HG03159 (cell line): ENCODE results near the gene ERGIC1.
A peak's percentile ranks its signal among the peaks of the same experiment; 100 is the strongest.
"Not testable (repeated sequence)": the region's sequence is repeated elsewhere in the genome, so short reads cannot be mapped to it uniquely, and the experiment has no call there.

Experiments used
- ATAC-seq: cut with Tn5 transposase; IDR thresholded peaks from one replicate; pipeline ENCODE4 v1.9.1; 2021; ENCODE audit warnings: mild to moderate bottlenecking, moderate library complexity; ENCODE audit not compliant: unreplicated experiment

Gene ERGIC1

DNA sequence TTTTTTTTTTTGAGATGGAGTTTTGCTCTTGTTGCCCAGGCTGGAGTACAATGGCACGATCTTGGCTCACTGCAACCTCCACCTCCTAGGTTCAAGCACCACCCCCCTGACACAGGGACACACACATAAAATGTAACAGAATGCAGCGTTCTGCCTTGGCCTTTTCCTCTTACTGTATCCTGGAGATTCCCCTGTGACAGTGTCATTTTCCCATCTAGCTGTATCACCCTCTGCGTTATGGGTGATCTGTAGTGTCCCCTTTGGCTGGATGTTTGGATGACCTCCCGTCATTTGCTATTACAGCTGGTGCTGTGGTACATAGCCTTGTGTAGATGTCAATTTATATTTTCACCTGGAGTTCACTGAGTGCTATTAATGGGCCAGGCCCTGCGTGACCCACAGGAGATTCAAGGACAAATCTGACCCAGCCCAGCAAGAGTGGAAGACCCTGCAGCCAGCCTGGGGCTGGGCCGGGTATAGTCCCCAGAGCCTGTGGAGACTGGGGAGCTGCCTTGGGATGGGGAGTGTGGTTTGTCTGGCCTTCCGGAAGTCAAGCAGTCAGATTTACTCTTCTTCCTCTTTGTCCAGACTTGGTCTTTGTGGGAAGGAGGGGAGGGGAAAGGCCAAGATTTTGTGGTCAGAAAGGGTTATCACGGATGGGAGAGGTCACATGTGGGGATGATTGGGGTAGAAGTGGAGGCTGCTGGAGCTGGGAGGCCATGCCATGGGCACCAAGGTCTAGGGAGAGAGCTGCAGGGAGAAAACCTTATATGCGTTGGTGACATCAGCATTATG is 43.6 kb downstream of the ERGIC1 start:
- ATAC-seq, result no peak

DNA sequence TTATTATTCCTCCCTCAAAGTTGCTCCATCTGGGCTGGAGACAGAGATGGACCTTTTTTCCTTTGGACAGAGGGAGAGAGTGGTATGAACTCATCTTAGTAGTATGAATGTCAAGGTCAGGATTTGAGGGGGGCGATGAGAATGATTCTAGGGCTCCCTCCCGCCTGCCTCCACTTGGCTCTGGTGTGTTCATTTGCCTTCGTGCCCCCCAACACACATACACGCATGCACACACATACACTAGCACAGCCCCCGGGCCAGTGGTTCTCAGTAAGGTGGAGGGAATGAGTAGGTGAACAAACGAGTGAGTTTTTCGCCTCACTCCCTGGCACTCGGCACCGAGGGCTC is 44.5 kb downstream of the ERGIC1 start:
- ATAC-seq, result no peak

DNA sequence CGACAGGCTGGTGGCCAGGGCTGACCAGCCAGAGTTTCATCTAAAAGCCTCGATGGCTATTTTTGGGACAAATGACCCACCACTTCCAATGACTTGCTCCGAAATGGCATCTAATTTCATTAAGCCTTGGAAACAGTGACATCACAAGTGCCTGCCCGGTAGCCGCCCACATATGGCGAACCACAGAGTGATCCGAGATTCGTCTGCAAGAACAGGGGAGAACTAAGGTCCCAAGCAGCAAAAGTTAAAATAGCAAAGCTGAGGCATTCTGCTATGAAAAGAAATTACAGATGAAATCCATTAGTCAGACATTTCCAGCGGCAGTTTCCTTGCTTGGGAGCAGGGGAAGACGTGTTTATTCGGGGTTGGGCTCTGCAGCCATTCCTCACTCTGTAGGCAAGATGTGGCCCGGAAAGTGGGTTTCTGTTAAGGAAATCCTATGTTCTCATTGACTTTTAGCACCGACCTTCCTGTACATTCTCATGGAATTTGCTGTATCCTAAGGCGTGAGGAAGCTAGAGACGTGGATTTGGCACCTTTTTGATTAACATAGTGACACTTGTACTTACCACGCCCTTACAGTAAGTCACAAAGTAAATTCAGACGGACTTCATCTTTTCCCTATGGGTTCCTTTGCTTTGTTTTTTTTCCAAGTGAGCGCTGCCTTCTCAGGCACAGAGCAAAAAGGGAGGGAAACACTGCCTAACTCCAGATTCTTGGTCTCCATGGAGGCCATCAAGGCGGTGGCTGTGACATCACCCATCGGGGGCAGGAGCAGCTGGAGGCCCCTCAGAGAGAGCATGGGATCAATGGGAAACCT is 45.1 kb downstream of the ERGIC1 start:
- no peak for ATAC-seq

GRCh38 chr5:172881691-172882370 is 47.8 kb downstream of the ERGIC1 start:
- peak; percentile 79 for ATAC-seq

DNA sequence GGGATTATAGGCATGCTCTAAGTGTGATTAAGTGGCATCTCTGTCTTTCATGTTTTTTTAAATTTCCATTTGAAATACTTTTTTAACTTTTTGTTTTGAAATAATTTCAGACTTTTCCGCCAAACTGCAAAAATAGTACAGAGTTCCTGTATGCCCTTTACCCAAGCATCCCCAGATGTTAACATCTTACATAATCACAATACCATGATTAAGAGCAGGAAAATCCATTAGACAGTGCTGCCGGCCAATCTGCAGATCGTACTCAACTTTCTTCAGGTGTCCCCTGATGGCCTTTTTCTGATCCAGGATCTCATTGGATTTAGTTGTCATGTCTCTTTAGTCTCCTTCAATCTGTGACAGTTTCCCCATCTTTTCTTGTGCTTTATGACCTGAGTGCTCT is 49.0 kb downstream of the ERGIC1 start:
- no peak for ATAC-seq

DNA sequence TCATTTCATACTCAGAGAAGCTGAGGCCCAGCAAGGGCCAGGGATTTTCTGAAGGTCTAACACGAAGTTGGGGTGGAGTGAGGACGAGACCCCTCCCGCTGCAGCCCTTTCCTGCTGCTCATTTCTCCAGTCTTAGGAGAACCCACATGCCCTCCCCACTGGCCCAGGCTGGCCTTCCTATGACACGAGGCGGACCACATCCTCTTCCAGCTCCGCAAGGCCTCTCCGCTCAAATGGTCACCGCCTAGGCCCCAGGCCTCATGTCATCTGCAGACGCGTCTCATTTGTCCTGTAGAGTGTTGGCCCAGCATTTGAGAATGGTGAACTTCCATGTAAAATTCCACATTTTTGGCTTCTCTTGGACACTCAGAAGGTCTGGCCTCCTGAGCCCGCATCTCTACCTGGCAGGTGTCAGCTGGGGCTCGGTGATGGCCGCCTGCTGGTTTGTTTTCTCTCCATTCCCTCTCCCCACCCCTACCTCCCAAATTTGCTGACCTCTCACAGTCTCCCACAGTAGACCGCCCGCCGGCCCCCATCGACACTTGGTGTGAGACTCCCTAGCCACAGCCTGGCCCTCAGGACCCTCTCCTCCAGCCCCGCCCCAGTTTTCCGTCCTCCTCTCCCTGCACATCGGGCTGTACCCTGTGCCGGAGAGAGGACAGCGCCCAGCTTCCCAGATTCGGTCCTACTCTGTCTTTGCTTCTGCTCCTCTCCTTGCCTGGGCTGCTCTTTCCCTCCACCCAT is 51.7 kb downstream of the ERGIC1 start:
- ATAC-seq, result no peak

DNA sequence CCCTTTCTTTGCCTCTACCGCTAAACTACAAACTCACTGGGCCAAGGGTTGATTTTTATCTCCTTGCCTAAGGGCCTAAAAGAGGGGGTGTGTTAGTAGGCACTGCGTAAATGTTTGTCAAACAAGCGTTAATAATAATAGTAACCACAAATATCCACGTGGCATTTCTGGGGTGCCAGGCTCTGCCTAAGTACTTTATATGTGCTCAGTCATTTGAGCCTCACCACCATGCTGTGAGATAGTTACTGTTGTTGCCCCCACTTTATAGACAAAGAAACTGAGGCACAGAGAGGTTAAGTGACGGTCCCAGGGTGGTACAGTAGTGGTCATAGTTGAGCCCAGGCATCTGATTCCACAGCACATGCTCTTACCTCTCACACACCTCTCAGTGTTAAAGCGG is 52.4 kb downstream of the ERGIC1 start:
- ATAC-seq, result no peak

DNA sequence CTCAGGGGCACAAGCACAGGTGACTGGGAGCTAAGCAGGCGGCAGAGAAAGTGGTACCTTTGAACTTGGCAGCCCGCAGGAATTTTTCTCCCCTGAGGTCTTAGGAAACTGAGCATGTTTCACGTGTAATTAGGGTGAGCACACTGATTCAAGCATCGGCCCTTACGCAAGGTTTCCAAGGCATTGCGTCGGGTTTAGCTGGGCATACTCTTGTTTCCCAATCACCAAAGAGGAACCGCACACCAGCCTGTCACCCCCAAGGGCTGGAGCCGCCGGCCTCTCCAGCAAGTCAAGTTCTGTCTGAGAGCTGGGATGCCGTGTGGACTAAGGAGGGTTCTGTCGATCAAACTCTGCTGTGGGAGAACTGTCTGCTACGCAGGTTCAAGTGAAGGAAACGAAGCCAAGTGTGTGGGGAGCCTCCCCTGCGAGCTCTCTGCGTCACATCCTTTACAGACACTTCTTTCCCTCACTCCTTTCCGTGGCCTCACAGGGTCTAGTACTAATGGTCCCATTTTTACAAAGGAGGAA is 53.0 kb downstream of the ERGIC1 start:
- no peak for ATAC-seq

DNA sequence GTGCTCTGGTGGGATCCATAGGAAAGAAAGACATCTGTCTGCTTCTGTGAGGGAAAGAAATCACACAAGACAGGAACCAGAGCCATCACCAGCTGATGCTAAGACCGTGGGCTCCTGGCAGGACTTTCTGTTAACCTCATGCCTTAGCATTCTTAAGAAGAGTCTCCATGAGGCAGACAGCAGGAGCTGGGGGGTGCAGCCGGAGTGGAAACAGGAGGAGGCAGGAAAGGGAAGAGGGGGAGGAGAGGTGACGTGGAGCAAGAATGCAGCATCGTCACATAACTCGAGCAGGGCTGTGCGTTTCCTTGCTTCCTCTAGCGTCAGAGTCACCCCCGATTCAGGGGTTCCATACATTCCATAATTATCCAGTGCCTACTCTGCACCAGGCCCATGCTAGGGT is 53.6 kb downstream of the ERGIC1 start:
- no peak for ATAC-seq

- ATAC-seq, result no peak
Measured at GRCh38 chr5:172890659-172891058, 56.6 kb downstream of the ERGIC1 start.

DNA sequence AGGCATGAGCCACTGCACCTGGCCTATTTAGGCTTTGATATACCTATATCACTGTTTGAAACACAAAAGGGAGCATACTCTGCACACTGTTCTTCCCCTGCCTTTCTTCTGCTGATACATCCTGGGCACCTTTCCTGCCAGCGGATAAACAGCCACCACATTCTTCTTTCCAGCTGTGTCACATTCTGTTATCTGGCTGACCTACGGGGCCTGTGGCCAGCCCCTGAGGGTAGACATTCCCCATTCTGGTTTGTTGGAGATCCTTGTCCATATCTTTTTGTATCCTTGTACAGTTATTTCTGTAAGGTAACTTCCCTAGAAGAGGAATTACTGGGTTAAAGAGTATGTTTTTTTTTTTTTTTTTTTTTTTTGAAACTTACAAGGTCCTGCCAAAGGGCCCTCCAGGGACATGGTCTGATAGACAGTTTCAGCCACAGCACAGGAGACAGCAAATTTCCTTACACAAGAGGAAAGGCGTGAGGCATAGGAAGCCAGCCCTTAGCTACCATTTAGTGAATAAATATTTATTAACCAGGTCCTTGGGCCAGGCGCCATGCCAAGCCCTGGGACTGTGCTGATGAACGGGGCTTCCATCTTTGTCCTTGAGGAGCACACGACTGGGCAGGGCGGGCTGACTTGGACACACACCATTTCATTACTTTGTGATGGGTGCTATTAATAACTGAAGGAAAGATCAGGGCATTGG is 57.8 kb downstream of the ERGIC1 start:
- ATAC-seq, result no peak

- no peak for ATAC-seq
Measured at GRCh38 chr5:172892713-172893112, 58.7 kb downstream of the ERGIC1 start.

DNA sequence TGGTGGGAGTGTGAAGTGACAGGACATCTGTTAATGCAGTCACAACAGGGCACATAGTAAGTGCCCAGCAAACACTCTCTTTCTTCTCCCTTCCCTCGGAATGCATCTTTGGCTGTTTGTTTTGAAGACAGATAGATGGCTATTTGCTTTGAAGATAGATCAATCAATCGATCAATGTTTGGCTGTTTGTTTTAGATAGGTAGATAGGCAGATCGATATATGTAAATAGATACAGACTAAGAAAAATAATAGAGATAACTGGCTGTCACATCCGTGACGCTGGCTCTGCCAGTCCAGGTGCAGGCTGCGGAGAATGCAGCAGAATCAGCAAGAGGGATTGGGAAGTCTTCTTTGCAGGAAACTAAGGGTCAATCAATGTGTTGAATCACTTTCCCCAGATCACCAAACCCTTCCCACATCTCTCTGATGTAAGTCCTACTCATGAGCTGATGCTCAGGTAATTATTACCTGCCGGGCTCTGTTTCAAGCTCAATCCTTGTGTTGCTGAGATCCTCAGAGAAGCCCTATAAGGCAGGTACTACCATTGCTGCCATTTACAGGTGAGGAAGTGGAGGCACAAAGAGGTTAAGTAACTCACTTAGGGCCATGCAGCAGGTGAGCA is 60.8 kb downstream of the ERGIC1 start:
- ATAC-seq, result no peak

- no peak for ATAC-seq
Measured at GRCh38 chr5:172895549-172895948, 61.5 kb downstream of the ERGIC1 start.

DNA sequence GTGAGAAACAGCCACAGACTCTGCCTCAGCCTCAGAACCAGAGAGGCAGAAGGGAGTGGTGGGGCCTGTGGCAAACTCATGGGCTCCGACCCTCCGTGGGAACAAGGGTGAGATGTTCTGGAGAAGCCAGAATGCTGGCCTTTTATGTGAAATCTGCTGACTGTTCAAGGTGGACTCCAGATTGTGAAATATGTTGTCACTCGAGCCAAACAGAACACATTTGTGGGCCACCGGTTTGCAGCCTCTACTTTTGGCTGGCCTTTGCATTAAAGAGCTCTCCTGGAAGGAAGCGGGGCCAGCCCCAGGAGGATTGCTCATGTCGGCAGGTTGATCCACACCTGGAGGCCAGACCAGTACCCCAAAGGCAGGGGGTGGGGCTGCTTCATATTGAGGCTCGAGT is 62.4 kb downstream of the ERGIC1 start:
- ATAC-seq, result no peak

DNA sequence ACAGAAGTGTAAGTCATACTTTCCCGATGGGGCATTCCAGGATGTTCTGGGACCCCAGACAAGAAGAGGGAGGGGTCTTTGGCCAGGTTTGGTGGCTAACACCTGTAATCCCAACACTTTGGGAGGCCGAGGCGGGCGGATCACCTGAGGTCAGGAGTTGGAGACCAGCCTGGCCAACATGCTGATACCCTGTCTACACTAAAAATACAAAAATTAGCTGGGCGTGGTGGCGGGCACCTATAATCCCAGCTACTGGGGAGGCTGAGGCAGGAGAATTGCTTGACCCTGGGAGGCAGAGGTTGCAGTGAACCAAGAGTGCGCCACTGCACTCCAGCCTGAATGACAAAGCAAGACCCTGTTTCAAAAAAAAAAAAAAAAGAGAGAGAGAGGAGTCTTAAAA is 63.0 kb downstream of the ERGIC1 start:
- ATAC-seq, result not testable (repeated sequence)

DNA sequence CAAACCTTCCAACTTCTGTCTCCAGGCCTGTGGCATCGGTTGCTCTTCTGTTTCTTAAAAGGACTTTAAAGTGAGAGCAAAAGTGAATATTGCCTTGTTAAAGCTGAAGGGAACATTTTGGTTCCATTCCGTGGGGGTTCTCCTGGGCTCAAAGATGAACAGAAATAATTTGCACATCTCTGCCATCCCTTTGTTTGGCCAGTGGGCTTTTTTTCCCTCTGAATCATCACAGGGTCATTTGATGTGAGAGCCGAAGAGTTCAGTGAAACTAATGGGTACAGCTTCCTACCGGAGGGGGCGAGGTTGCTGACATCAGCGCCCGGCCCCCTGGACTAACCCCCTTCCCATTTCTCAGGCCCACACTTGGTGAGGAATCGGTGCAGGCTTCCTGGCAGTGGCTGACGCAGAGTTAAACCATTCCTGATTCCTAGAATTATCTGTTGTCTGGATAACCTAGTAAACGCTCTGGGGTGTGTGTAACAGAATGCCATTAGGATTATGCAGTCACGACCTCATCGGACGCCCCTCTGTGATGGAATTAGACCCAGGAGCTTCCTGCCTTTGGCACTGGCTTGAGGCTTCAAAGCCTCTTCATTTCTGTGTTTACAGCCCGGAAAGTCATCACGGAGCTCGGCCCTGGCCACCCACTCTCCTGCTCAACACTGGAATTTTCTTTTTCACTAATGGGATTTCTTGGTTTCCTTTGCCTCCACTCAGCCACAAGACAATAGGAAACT is 63.6 kb downstream of the ERGIC1 start:
- no peak for ATAC-seq

- ATAC-seq, result no peak
Measured at GRCh38 chr5:172898218-172898842, 64.3 kb downstream of the ERGIC1 start.
